Natural killer cell (primary cell): ENCODE measurements around the gene SPRR1A. TPM values are rescaled to one million over a fixed set of nuclear protein-coding genes. Genes with fewer than 3 reads are reported as not detected.

Experiments
- total RNA-seq, 4 donors: library from RNA; stranded (reverse); fragments of 120-200 nt in 1 of 4; gene quantifications; one replicate each; pipeline versions ENCODE4 v1.2.3 to v1.2.4, GENCODE V29; 2013 to 2022

The SPRR1A gene
- total RNA-seq, 3 donors from 2014 or later (not counting 1 experiment from before 2014, with no cell fraction given) = not detected

Other genes with a start within 250 kb of the SPRR1A start
- gene KPRP, start 226.1 kb upstream of the SPRR1A start, total RNA-seq = not detected
- gene LCE1F, start 208.9 kb upstream of the SPRR1A start, total RNA-seq = not detected
- not detected for gene LCE1E, start 197.8 kb upstream of the SPRR1A start, total RNA-seq
- gene LCE1D, start 187.4 kb upstream of the SPRR1A start, total RNA-seq = not detected
- gene LCE1C, start 177.4 kb upstream of the SPRR1A start, total RNA-seq = not detected
- gene LCE1B, start 172.1 kb upstream of the SPRR1A start, total RNA-seq = not detected
- not detected for gene LCE1A, start 156.6 kb upstream of the SPRR1A start, total RNA-seq
- not detected for gene LCE6A, start 141.2 kb upstream of the SPRR1A start, total RNA-seq
- gene LCE7A, start 124.1 kb upstream of the SPRR1A start, total RNA-seq = not detected
- not detected for gene SMCP, start 105.8 kb upstream of the SPRR1A start, total RNA-seq
- not detected for gene IVL, start 75.5 kb upstream of the SPRR1A start, total RNA-seq
- gene SPRR5, start 36.9 kb upstream of the SPRR1A start, total RNA-seq = not detected
- gene SPRR4, start 13.4 kb upstream of the SPRR1A start, total RNA-seq = not detected
- gene SPRR3, start 17.7 kb downstream of the SPRR1A start, total RNA-seq = not detected
- gene SPRR1B, start 47.1 kb downstream of the SPRR1A start, total RNA-seq = not detected
- gene SPRR2D, start 57.0 kb downstream of the SPRR1A start, total RNA-seq = not detected
- gene SPRR2A, start 73.4 kb downstream of the SPRR1A start, total RNA-seq = not detected
- gene SPRR2B, start 87.5 kb downstream of the SPRR1A start, total RNA-seq = not detected
- gene SPRR2E, start 110.4 kb downstream of the SPRR1A start, total RNA-seq = not detected
- gene SPRR2F, start 129.4 kb downstream of the SPRR1A start, total RNA-seq = not detected
- not detected for gene SPRR2G, start 166.8 kb downstream of the SPRR1A start, total RNA-seq
- not detected for gene LELP1, start 219.3 kb downstream of the SPRR1A start, total RNA-seq
- gene PRR9, start 233.5 kb downstream of the SPRR1A start, total RNA-seq = not detected